GM20000 (cell line): ENCODE data around the gene SRPK2.

Experiments used
- DNase-seq: peaks from one replicate; pipeline ENCODE4 v3.0.0; 2012; ENCODE audit warnings: low spot score
- CTCF ChIP-seq: IDR thresholded peaks from 2 replicates; pipeline ENCODE4 v1.5.1; 2012; ENCODE audit warnings: mild to moderate bottlenecking, control low read depth; ENCODE audit errors: extremely low read depth, missing control alignments

SRPK2 gene

GRCh38 chr7:105164751-105165150, 224.0 kb downstream of the SRPK2 start:
- TF ChIP-seq CTCF: no peak

GRCh38 chr7:105163718-105164117, 225.0 kb downstream of the SRPK2 start:
- no peak for DNase-seq
- TF ChIP-seq CTCF: no peak

More at GRCh38 chr7:105164751-105165150, 224.0 kb downstream of the SRPK2 start:
- DNase-seq: no peak

GRCh38 chr7:105161366-105161765, 227.4 kb downstream of the SRPK2 start:
- TF ChIP-seq CTCF: no peak
- no peak for DNase-seq

- TF ChIP-seq CTCF: no peak
- no peak for DNase-seq
Measured at GRCh38 chr7:105157278-105157677, 231.4 kb downstream of the SRPK2 start.

- no peak for TF ChIP-seq CTCF
- DNase-seq: no peak
Measured at GRCh38 chr7:105156731-105157130, 232.0 kb downstream of the SRPK2 start.

- DNase-seq: no peak
- no peak for TF ChIP-seq CTCF
Measured at GRCh38 chr7:105154084-105154483, 234.6 kb downstream of the SRPK2 start.

GRCh38 chr7:105153531-105153930, 235.2 kb downstream of the SRPK2 start:
- no peak for TF ChIP-seq CTCF
- DNase-seq: no peak
